Erythroblast (primary cell): ENCODE data around the gene CCM2.

Experiments used
- GATA1 ChIP-seq: IDR thresholded peaks from 2 replicates; pipeline ENCODE4 v1.6.1; 2011; ENCODE audit warnings: low read depth, mild to moderate bottlenecking, control low read depth, low read length, moderate library complexity
- POLR2A ChIP-seq: IDR thresholded peaks from 2 replicates; pipeline ENCODE4 v1.6.1; 2011; ENCODE audit warnings: mild to moderate bottlenecking, low read length

DNA sequence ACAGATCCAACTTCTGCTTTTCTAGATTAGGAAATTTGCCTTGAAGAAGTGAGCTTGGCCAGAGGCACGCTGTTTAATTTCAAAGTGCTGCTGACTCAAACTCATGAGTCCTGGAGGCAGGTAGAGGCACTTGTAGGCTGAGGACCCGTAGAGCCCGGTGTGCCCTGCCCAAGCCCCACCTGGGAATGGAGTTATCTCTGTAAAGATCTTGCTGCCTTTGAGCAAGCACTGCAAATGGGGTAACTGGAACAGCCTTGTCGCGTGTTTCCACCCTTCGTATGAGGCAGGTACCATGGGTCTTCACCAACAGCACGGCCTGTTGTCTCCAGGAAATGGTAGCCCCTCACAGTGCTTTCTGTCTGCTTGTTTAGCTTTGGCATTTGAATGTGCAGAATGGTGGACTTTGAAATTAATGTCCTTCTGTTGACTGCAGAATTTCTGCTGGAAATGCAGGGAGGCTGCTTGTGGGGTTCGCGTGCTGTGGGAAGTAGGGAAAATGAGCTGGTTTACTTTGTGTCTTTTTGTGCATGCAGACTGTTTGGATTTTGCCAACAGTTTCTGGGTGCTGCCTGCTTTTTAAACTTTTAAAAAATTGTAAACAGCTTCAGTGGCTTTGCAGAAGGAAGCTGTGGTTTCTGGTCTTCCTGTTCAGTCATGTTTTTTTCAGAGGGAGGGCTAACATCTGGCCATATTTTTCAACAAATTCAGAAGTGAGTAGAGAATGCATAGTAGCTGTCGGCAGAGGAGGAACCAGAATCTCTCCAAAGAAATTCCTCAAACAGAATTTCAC, 27.2 kb downstream of the CCM2 start:
- TF ChIP-seq POLR2A (no peak), GATA1 (no peak)
